Parathyroid adenoma (tissue), 2 donors: ENCODE measurements around the gene PSD.

Experiments
- H2AFZ ChIP-seq: fragments of 300-600 bp; sonication (generic); one replicate; pipeline ENCODE4 v1.7.0; 2017; ENCODE audit warnings: antibody characterized with exemption, mild to moderate bottlenecking
- H3K27ac ChIP-seq: fragments of 300-600 bp; sonication (generic); one replicate; pipeline ENCODE4 v1.7.0; 2017
- H3K27me3 ChIP-seq: fragments of 300-600 bp; sonication (generic); one replicate; pipeline ENCODE4 v1.7.0; 2017; ENCODE audit warnings: low read length; ENCODE audit not compliant: control insufficient read depth, insufficient read depth
- H3K36me3 ChIP-seq: fragments of 300-600 bp; sonication (generic); one replicate; pipeline ENCODE4 v1.7.0; 2017; ENCODE audit warnings: low read length; ENCODE audit not compliant: control insufficient read depth, insufficient read depth
- H3K4me1 ChIP-seq: fragments of 300-600 bp; sonication (generic); one replicate; pipeline ENCODE4 v1.7.0; 2017; ENCODE audit warnings: control low read depth
- H3K4me2 ChIP-seq: fragments of 300-600 bp; sonication (generic); one replicate; pipeline ENCODE4 v1.7.0; 2017; ENCODE audit warnings: low read length
- H3K4me3 ChIP-seq: fragments of 300-600 bp; sonication (generic); one replicate; pipeline ENCODE4 v1.7.0; 2017; ENCODE audit warnings: low read depth, low read length
- H3K79me2 ChIP-seq: fragments of 300-600 bp; sonication (generic); one replicate; pipeline ENCODE4 v1.7.0; 2017; ENCODE audit warnings: control low read depth
- H3K9ac ChIP-seq: fragments of 300-600 bp; sonication (generic); one replicate; pipeline ENCODE4 v1.7.0; 2017; ENCODE audit warnings: mild to moderate bottlenecking
- H3K9me3 ChIP-seq: fragments of 300-600 bp; sonication (generic); one replicate; pipeline ENCODE4 v1.7.0; 2017; ENCODE audit warnings: low read length; ENCODE audit not compliant: control insufficient read depth
- CTCF ChIP-seq: fragments of 300-600 bp; sonication (generic); IDR thresholded peaks from one replicate; pipeline ENCODE4 v1.7.0; 2017; ENCODE audit warnings: antibody characterized with exemption, mild to moderate bottlenecking
- donor health status: primary hyperparathyroidism.

The PSD gene

DNA sequence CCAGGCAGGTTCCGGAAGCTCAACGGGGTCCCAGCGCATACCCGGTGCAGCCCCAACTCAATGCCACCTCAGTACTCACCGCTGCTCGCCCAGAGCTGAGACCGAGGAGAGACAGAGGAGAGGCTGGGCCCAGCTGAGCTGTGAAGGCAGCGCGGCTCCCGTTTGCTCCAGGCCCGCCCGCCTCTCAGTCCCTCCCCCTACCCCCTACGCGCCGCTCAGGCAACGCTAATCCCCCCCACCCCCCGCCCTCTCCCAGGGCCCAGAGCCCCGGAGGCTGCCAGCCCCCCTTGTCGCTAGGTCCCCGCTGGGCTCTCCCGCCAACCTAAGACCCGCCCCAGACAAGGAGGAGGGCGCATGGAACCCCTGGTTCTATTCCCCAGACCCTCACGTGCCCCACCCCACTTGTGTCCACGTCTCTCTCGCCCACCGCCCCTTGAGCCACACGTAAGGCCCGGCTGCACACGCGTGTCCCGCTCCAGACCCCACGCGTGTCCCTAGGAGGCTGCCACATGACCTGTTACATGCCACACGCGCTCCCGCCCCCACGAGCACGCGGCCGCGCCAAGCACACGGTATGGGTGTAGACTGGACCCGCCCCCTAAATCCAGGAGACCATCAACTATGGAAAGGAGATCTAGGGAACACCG lies at the start of gene PSD:
PSD (minus strand) TSS at position 164 of the 647 bp plus-strand sequence. CDS start 1,747 bp downstream, outside the sequence.
- Histone ChIP-seq H3K4me1 (peaks cover 15% of the 10 kb centered on the region), H3K27ac (peak within 1 kb of the TSS; percentile 98), H3K4me2 (peak within 1 kb of the TSS; percentile 76), H3K9me3 (no peaks in the 10 kb centered on the region), H3K27me3 (no peaks in the 10 kb centered on the region), H3K4me3 (peak within 1 kb of the TSS; percentile 85), H3K36me3 (no peaks in the 10 kb centered on the region), H3K9ac (peak within 1 kb of the TSS; percentile 64), H2AFZ (peak within 1 kb of the TSS; percentile 95), H3K79me2 (no peaks in the 10 kb centered on the region)
- no peak for TF ChIP-seq CTCF

- Histone ChIP-seq H3K27me3 (no peaks in the 10 kb centered on the region), H3K27ac (no peak overlapping the region), H3K36me3 (no peaks in the 10 kb centered on the region), H2AFZ (no peak overlapping the region), H3K4me3 (no peak overlapping the region), H3K79me2 (no peaks in the 10 kb centered on the region), H3K9ac (no peak overlapping the region), H3K4me2 (no peak overlapping the region), H3K4me1 (peaks cover 3% of the 10 kb centered on the region), H3K9me3 (no peaks in the 10 kb centered on the region)
- no peak for TF ChIP-seq CTCF
Observed at GRCh38 chr10:102467971-102468438, 49.4 kb upstream of the PSD start.

DNA sequence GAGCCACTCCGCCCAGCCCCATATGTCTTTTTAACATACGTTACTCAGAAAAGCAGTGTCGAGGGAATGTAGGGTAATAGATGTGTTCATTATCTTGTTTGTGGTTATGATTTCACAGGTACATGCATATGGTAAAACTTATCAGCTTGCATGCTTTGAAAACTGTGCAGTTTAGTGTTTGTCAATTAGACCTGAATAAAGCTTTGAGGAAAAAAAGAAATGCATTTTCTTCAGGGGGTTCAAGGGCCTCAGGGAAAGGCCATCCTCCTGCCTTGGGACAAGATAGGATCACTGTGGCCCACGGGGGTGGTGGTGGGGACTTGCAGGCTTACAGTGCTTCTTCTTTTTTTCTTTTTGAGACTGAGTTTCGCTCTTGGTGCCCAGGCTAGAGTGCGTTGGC lies 48.7 kb upstream of the PSD start:
- Histone ChIP-seq H3K4me2 (no peak overlapping the region), H3K4me3 (no peak overlapping the region), H2AFZ (no peak overlapping the region), H3K79me2 (no peaks in the 10 kb centered on the region), H3K9me3 (no peaks in the 10 kb centered on the region), H3K36me3 (no peaks in the 10 kb centered on the region), H3K4me1 (peaks cover 9% of the 10 kb centered on the region), H3K27me3 (no peaks in the 10 kb centered on the region), H3K9ac (no peak overlapping the region), H3K27ac (no peak overlapping the region)
- TF ChIP-seq CTCF, result no peak

DNA sequence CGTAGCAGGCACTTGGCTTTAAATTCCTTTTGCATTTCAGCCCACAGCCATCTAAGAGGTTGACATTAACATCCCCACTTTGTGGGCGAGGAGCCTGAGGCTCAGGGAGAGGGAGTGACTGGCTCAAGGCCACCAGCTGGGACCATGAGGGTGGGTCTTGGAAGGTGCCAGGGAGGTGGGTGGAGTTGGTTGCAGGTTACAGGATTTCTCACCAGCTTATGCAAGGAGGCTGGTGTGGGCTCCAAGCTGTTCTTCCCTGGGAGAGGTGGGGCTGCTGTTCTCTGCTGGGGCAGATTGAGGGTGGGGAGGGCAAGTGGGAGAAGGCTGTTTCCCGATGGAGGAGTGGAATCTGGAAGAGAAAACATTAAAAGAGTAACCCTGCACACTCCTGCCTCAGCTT lies 46.9 kb upstream of the PSD start:
- no peak for TF ChIP-seq CTCF
- peaks cover 15% of the 10 kb centered on the region for H3K4me1 ChIP-seq
- H3K4me3 ChIP-seq, result no peak overlapping the region
- H2AFZ ChIP-seq, result no peak overlapping the region
- peaks cover 2% of the 10 kb centered on the region for H3K79me2 ChIP-seq
- no peak overlapping the region for H3K27ac ChIP-seq
- H3K9me3 ChIP-seq, result no peaks in the 10 kb centered on the region
- H3K27me3 ChIP-seq, result no peaks in the 10 kb centered on the region
- H3K36me3 ChIP-seq, result no peaks in the 10 kb centered on the region
- no peak overlapping the region for H3K9ac ChIP-seq
- no peak overlapping the region for H3K4me2 ChIP-seq

GRCh38 chr10:102463983-102464382 lies 45.4 kb upstream of the PSD start:
- H3K36me3 ChIP-seq, result no peaks in the 10 kb centered on the region
- H3K27me3 ChIP-seq, result no peaks in the 10 kb centered on the region
- no peak overlapping the region for H3K4me3 ChIP-seq
- H2AFZ ChIP-seq, result no peak overlapping the region
- peaks cover 15% of the 10 kb centered on the region for H3K4me1 ChIP-seq
- H3K4me2 ChIP-seq, result no peak overlapping the region
- H3K27ac ChIP-seq, result no peak overlapping the region
- no peak for TF ChIP-seq CTCF
- H3K9ac ChIP-seq, result no peak overlapping the region
- H3K79me2 ChIP-seq, result peaks cover 2% of the 10 kb centered on the region
- no peaks in the 10 kb centered on the region for H3K9me3 ChIP-seq
